KMS-11 (cell line): Measurements from ENCODE around the gene TEAD1.

Source experiments
- H2AFZ ChIP-seq: fragments of 200-600 bp; sonication (generic); 2 replicates; pipeline ENCODE4 v1.6.1; 2016; ENCODE audit warnings: antibody characterized with exemption, mixed run types, low read depth
- H3K27ac ChIP-seq: fragments of 200-600 bp; sonication (generic); 2 replicates; pipeline ENCODE4 v1.6.1; 2016; ENCODE audit warnings: mild to moderate bottlenecking, mixed run types
- H3K27me3 ChIP-seq: fragments of 200-600 bp; sonication (generic); 2 replicates; pipeline ENCODE4 v1.6.1; 2017; ENCODE audit warnings: mild to moderate bottlenecking, low read depth, mixed run types, moderate library complexity; ENCODE audit not compliant: insufficient read depth
- H3K36me3 ChIP-seq: fragments of 200-600 bp; sonication (generic); 2 replicates; pipeline ENCODE4 v1.6.1; 2017; ENCODE audit warnings: mild to moderate bottlenecking, mixed run types; ENCODE audit not compliant: insufficient read depth
- H3K4me1 ChIP-seq: fragments of 200-600 bp; sonication (generic); 2 replicates; pipeline ENCODE4 v1.6.1; 2016; ENCODE audit warnings: mild to moderate bottlenecking, low read depth, mixed run types; ENCODE audit not compliant: poor library complexity, severe bottlenecking
- H3K4me2 ChIP-seq: fragments of 200-600 bp; sonication (generic); 2 replicates; pipeline ENCODE4 v1.7.0; 2016; ENCODE audit warnings: mild to moderate bottlenecking, mixed run types
- H3K4me3 ChIP-seq: fragments of 200-600 bp; sonication (generic); IDR thresholded peaks from 2 replicates; pipeline ENCODE4 v1.6.1; 2017; ENCODE audit warnings: low read depth, low read length, mixed read lengths; ENCODE audit not compliant: insufficient read depth
- H3K79me2 ChIP-seq: fragments of 200-600 bp; sonication (generic); 2 replicates; pipeline ENCODE4 v1.6.1; 2016; ENCODE audit warnings: low read depth, mixed run types; ENCODE audit not compliant: insufficient read depth
- H3K9ac ChIP-seq: fragments of 200-600 bp; sonication (generic); 2 replicates; pipeline ENCODE4 v1.6.1; 2016; ENCODE audit warnings: mild to moderate bottlenecking, mixed run types
- H4K20me1 ChIP-seq: fragments of 200-600 bp; sonication (generic); 2 replicates; pipeline ENCODE4 v1.6.1; 2016; ENCODE audit warnings: mild to moderate bottlenecking, mixed run types; ENCODE audit not compliant: insufficient read depth
- TF ChIP-seq, protein P1 (sequence below): fragments of 200-600 bp; sonication (generic); conservative IDR thresholded peaks from 2 replicates; pipeline ENCODE4 v1.6.1; 2017; ENCODE audit warnings: low read depth, mild to moderate bottlenecking, antibody characterized with exemption, low read length, moderate library complexity, mixed read lengths

TEAD1 gene

DNA sequence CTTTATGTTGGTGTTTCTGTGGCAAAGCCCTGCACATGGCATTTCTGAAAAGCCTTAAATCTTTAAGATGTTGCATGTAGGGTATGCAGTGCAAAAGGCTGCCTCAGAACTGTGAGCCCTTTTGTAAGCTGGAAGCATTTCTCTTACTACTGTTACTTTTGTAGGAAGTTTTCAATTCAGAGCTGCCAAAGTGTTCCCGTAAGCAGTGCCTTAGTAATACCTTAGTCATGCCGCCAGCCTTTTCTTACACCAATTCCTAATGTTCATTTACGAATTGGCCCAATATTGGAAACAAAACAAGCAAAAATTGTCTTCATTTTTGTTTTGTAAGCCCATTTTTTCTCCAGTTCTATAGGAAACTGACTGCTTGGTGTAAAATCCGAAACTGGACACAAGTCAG lies 267.4 kb downstream of the TEAD1 start:
- TF ChIP-seq, protein P1, sequence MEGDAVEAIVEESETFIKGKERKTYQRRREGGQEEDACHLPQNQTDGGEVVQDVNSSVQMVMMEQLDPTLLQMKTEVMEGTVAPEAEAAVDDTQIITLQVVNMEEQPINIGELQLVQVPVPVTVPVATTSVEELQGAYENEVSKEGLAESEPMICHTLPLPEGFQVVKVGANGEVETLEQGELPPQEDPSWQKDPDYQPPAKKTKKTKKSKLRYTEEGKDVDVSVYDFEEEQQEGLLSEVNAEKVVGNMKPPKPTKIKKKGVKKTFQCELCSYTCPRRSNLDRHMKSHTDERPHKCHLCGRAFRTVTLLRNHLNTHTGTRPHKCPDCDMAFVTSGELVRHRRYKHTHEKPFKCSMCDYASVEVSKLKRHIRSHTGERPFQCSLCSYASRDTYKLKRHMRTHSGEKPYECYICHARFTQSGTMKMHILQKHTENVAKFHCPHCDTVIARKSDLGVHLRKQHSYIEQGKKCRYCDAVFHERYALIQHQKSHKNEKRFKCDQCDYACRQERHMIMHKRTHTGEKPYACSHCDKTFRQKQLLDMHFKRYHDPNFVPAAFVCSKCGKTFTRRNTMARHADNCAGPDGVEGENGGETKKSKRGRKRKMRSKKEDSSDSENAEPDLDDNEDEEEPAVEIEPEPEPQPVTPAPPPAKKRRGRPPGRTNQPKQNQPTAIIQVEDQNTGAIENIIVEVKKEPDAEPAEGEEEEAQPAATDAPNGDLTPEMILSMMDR = no peak

DNA sequence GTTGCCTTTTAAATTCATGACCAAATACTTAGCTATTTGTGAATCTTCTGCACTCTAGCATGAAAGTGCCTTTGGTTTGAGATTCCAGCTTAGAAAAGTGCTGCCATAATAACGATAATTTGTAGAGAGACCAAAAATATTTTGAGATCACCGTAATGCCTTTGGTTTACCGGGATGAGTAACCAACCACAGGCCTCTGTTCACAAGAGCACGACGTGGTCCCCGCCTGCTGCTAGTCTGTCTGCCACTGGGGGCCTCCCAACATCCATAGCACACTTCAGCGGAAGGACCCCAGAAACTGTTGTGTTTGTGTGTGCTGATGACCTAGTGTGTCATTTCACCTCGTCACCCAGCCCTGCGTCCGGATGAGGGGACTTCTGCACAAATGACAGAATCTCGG lies 267.9 kb downstream of the TEAD1 start:
- H3K9ac ChIP-seq = no peak overlapping the region
- no peak overlapping the region for H3K4me3 ChIP-seq
- no peaks in the 10 kb centered on the region for H3K79me2 ChIP-seq
- H2AFZ ChIP-seq = no peak overlapping the region
- no peaks in the 10 kb centered on the region for H4K20me1 ChIP-seq
- H3K27me3 ChIP-seq = no peaks in the 10 kb centered on the region
- no peak overlapping the region for H3K4me2 ChIP-seq
- TF ChIP-seq, protein P1 = no peak
- no peak overlapping the region for H3K27ac ChIP-seq
- H3K36me3 ChIP-seq = no peaks in the 10 kb centered on the region
- peaks cover 4% of the 10 kb centered on the region for H3K4me1 ChIP-seq

More for the DNA sequence above, 267.4 kb downstream of the TEAD1 start:
- H3K4me2 ChIP-seq = no peak overlapping the region
- no peaks in the 10 kb centered on the region for H4K20me1 ChIP-seq
- H3K27ac ChIP-seq = no peak overlapping the region
- H3K4me1 ChIP-seq = peaks cover 4% of the 10 kb centered on the region
- H3K9ac ChIP-seq = no peak overlapping the region
- no peak overlapping the region for H2AFZ ChIP-seq
- no peaks in the 10 kb centered on the region for H3K27me3 ChIP-seq
- H3K79me2 ChIP-seq = no peaks in the 10 kb centered on the region
- H3K36me3 ChIP-seq = no peaks in the 10 kb centered on the region
- H3K4me3 ChIP-seq = no peak overlapping the region

DNA sequence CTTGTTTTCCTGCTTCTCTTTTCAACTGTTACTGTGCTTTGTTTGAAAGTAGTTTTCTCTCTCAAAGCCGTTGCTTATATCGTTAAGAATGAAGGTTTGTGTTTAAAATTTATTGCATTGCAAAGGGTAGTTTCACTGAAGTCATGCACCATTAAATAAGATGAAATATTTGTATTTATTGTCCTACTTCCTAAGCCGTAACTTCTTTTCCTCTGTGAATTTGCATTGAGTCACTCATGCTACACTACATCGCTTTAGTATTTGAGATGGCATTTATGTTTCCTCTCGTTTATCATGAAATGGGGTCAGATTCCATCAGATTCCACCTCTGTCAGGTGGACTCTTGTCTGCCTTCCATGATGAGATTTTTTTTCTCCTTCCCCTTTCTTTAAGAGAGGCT lies 269.1 kb downstream of the TEAD1 start:
- Histone ChIP-seq H3K27ac (no peak overlapping the region), H4K20me1 (no peaks in the 10 kb centered on the region), H3K27me3 (no peaks in the 10 kb centered on the region), H3K36me3 (no peaks in the 10 kb centered on the region), H3K4me2 (no peak overlapping the region), H3K9ac (no peak overlapping the region), H3K79me2 (no peaks in the 10 kb centered on the region), H3K4me3 (no peak overlapping the region), H2AFZ (no peak overlapping the region), H3K4me1 (peaks cover under 1% of the 10 kb centered on the region)
- TF ChIP-seq, protein P1 = no peak

DNA sequence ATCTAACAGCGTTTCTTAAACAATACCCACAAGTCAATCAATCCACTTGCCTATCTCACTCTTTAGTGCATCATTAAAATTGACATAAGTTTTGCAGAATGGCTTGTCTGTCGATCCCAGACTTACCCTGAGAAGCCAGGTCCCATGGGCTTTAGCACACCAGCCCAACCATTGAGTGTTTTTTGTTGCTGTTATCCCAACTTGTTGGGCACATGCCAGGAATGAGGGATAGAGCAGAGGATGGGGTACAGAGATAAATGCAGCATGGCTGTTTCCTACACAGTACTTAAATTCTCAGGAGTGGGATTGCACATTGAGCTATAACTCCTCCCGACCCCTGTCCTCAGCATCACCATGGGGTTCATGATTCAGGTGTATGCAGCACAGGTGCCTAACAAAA lies 270.7 kb downstream of the TEAD1 start:
- H3K9ac ChIP-seq = no peak overlapping the region
- no peak overlapping the region for H3K4me3 ChIP-seq
- no peaks in the 10 kb centered on the region for H3K4me1 ChIP-seq
- H3K27ac ChIP-seq = no peak overlapping the region
- H3K36me3 ChIP-seq = no peaks in the 10 kb centered on the region
- no peak overlapping the region for H2AFZ ChIP-seq
- no peaks in the 10 kb centered on the region for H3K27me3 ChIP-seq
- TF ChIP-seq, protein P1 = no peak
- H3K4me2 ChIP-seq = no peak overlapping the region
- H4K20me1 ChIP-seq = no peaks in the 10 kb centered on the region
- H3K79me2 ChIP-seq = no peaks in the 10 kb centered on the region

DNA sequence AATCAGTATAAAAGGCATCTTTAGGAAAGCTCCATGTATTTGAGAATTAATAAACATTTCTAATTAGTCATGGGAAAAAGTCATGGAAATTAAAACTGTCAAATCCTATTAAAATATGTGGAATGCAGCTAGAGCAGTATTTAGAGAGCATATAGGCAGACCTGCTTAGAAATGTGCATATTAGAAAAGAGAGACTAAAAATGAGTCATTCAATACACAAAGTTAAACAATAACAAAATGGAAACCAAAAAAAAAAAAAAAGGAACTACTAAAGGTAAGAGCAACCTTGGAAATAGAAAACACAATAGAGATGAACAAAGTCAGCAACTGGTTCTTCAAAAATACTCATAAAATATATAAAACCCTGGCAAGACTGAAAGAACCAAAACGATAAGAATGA lies 275.2 kb downstream of the TEAD1 start:
- no peak overlapping the region for H3K27ac ChIP-seq

More for the DNA sequence above, 275.2 kb downstream of the TEAD1 start:
- Histone ChIP-seq H3K4me2 (no peak overlapping the region), H4K20me1 (no peaks in the 10 kb centered on the region), H2AFZ (no peak overlapping the region), H3K79me2 (no peaks in the 10 kb centered on the region), H3K36me3 (no peaks in the 10 kb centered on the region), H3K27me3 (no peaks in the 10 kb centered on the region), H3K9ac (no peak overlapping the region), H3K4me1 (no peaks in the 10 kb centered on the region), H3K4me3 (no peak overlapping the region)
- TF ChIP-seq, protein P1 = no peak
